Activated naive CD8-positive, alpha-beta T cell (primary cell): ENCODE results near the gene KCNJ6.
"Not testable (repeated sequence)": the region's sequence is repeated elsewhere in the genome, so short reads cannot be mapped to it uniquely, and the experiment has no call there.

Experiments used
- H3K27ac Mint-ChIP-seq: one replicate; pipeline ENCODE4 v1.8.0; 2021; ENCODE audit warnings: mixed read lengths
- H3K27me3 Mint-ChIP-seq: one replicate; pipeline ENCODE4 v1.8.0; 2021; ENCODE audit warnings: mixed read lengths
- H3K36me3 Mint-ChIP-seq: one replicate; pipeline ENCODE4 v1.8.0; 2021; ENCODE audit warnings: mixed read lengths
- H3K4me1 Mint-ChIP-seq: one replicate; pipeline ENCODE4 v1.8.0; 2021; ENCODE audit warnings: low read depth, mixed read lengths
- H3K4me3 Mint-ChIP-seq: one replicate; pipeline ENCODE4 v1.8.0; 2021; ENCODE audit warnings: mild to moderate bottlenecking, mixed read lengths
- H3K9me3 Mint-ChIP-seq: one replicate; pipeline ENCODE4 v1.8.0; 2021; ENCODE audit warnings: low read depth, mixed read lengths

Gene KCNJ6

DNA sequence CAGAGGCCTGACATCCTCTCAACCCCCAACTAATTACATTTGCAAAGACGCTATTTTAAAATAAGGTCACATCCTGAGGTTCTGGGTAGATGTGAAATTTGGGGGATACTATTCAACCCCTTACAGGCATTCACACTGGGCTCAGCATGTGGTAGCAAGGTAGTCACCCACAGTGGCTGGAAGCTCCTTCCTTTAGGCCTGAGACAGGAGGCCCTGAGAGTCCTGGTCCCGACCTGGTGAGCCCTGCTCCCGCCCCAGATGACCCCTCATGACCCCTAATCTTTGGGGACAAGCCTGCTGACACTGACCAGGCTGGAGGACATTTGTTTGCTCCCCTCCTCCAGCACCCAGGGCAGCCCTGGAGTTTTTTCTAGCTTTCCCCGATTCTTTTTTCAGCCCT lies 323.8 kb downstream of the KCNJ6 start:
- Mint-ChIP-seq H3K4me1 (no peaks in the 10 kb centered on the region), H3K9me3 (peaks cover 4% of the 10 kb centered on the region), H3K36me3 (no peaks in the 10 kb centered on the region), H3K4me3 (no peak overlapping the region), H3K27me3 (no peaks in the 10 kb centered on the region), H3K27ac (no peak overlapping the region)

DNA sequence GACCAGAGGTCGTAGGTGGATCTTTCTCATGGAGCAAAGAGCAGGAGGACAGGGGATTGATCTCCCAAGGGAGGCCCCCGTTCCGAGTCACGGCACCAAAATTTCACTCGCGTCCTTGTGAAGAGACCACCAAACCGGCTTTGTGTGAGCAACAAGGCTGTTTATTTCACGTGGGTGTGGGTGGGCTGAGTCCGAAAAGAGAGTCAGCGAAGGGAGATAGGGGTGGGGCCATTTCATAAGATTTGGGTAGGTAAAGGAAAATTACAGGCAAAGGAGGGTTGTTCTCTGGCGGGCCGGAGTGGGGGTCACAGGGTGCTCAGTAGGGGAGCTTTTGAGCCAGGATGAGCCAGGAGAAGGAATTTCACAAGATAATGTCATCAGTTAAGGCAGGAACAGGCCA lies 324.3 kb downstream of the KCNJ6 start:
- not testable (repeated sequence) for H3K4me1 Mint-ChIP-seq, H3K27ac Mint-ChIP-seq, H3K27me3 Mint-ChIP-seq, H3K4me3 Mint-ChIP-seq, H3K36me3 Mint-ChIP-seq, H3K9me3 Mint-ChIP-seq

DNA sequence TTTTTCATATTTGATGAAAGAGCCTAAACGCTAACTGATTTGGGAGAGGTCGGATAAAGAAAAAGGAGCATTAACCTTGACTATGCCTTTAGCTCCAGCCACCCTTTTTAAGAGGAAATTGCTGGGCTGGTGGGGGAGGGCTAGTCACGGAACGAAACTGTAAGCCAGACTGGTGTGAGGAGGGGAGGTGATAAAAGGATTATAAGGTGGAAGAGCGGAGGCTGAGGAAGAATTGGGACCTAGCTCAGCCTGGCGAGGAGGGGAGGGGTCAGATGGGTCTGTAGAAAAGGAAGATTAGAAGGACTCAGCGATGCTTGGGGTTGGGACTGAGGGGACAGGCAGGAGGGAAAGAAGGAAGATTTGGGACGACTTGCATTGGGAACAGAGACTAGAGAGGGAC lies 325.4 kb downstream of the KCNJ6 start:
- not testable (repeated sequence) for H3K27ac Mint-ChIP-seq, H3K9me3 Mint-ChIP-seq, H3K36me3 Mint-ChIP-seq, H3K27me3 Mint-ChIP-seq, H3K4me3 Mint-ChIP-seq, H3K4me1 Mint-ChIP-seq

DNA sequence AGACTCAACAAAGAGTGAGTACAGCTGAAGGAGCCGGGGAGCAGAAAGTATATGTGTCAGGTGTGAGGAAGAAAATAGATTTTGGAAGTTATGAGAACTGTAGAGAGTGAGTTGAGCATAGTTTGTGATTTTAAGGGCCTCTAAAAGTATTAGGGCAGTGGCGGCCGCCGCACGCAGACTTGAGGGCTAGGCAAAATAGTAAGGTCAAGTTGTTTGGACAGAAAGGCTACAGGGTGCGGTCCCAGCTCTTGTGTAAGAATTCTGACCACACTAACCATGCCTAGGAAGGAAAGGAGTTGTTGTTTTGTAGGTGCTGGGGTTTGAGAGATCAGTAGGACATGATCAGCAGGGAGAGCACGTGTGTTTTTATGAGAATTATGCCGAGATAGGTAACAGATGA lies 327.6 kb downstream of the KCNJ6 start:
- not testable (repeated sequence) for H3K4me3 Mint-ChIP-seq, H3K27ac Mint-ChIP-seq, H3K9me3 Mint-ChIP-seq, H3K36me3 Mint-ChIP-seq, H3K27me3 Mint-ChIP-seq, H3K4me1 Mint-ChIP-seq

DNA sequence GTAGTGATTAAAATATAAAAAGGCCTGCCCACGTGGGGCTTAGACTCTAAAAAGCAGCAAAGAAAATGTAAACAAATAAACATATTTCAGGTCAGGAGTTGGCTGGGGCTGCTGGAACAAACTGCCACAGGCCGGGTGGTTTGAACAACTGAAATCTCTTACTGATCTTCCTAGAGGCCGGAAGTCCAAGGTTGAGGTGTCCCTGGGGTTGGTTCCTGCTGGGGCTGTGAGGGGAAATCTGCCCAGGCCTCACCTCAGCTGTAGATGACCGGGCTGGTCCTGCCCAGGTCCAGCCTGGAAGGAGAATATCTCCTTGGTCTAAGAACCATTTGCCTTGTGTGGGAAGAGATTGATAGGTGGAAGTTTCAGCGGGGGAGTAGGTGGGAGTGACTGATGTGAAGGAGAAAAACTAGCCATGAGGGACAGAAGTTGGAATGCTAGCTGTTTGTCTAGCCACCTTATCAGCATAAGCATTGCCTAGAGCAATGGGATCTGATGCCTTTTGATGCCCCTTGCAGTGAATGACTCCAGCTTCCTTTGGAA lies 328.6 kb downstream of the KCNJ6 start:
- H3K36me3 Mint-ChIP-seq: no peaks in the 10 kb centered on the region
- H3K4me1 Mint-ChIP-seq: no peaks in the 10 kb centered on the region
- H3K4me3 Mint-ChIP-seq: no peak overlapping the region
- no peak overlapping the region for H3K27ac Mint-ChIP-seq
- H3K9me3 Mint-ChIP-seq: no peaks in the 10 kb centered on the region
- no peaks in the 10 kb centered on the region for H3K27me3 Mint-ChIP-seq

DNA sequence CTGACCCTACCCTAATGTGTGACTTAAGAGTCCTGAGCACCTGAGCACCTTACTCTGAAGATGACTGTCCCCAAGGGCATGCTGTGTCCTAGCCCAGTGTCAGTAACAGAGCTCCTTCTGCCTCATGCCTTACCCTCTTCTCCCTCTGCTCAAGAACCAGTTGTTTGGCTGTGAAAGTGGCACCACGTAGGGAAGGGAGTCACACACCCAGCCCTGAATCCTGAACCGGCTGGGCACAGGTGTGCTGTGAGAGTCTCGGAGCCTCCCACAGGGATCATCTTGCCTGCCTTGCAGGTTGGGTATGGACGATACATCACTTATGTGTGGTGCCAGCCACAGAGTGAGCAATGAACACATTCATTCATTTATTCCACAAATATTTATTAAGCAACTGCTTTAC lies 329.1 kb downstream of the KCNJ6 start:
- no peaks in the 10 kb centered on the region for H3K36me3 Mint-ChIP-seq
- no peaks in the 10 kb centered on the region for H3K4me1 Mint-ChIP-seq
- no peaks in the 10 kb centered on the region for H3K9me3 Mint-ChIP-seq
- no peak overlapping the region for H3K27ac Mint-ChIP-seq
- no peak overlapping the region for H3K4me3 Mint-ChIP-seq
- H3K27me3 Mint-ChIP-seq: peaks cover 3% of the 10 kb centered on the region

DNA sequence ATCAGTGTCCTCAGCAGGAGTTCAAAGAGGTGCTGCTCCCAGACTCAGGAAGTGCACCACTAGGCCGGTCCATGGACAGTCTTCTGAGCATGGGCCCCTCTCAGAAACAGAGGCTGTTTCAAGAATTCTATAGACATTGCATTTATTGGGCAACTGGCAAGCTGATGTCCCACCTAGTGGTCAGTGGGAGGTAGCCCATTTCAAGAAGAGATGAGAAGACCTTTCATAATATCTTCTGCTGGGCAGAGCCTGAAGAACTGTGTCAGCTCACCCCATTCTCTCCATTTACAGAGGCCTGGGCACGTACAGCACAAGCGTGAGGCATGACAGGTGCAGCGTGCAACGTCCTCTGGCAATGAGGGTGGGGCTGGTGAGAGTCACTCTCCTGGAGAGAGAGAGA lies 333.7 kb downstream of the KCNJ6 start:
- peaks cover 10% of the 10 kb centered on the region for H3K9me3 Mint-ChIP-seq
- no peaks in the 10 kb centered on the region for H3K4me1 Mint-ChIP-seq
- H3K27me3 Mint-ChIP-seq: peaks cover 5% of the 10 kb centered on the region
- H3K27ac Mint-ChIP-seq: no peak overlapping the region
- peaks cover 12% of the 10 kb centered on the region for H3K36me3 Mint-ChIP-seq
- H3K4me3 Mint-ChIP-seq: no peak overlapping the region

DNA sequence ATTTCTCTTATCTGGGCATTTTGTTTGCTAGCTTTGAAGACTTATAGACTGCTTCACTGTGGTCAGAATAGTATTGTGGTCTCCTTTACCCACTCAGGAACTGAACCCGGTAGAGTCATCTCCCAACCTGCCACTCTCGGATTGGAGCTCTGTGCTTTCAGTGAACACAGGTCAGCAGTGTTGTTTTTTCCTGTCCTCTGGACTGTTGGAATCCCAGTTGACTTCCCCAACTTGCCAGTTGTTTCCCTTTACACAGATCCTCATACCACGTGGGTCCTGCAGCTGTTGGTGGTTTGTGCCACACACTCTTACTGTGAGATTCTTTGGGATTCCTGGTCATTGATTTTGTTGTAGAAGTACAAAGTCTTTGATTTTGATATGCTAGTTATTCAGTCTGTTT lies 335.6 kb downstream of the KCNJ6 start:
- H3K4me3 Mint-ChIP-seq: no peak overlapping the region
- H3K27ac Mint-ChIP-seq: no peak overlapping the region
- no peaks in the 10 kb centered on the region for H3K4me1 Mint-ChIP-seq
- peaks cover 10% of the 10 kb centered on the region for H3K9me3 Mint-ChIP-seq
- H3K36me3 Mint-ChIP-seq: peaks cover 12% of the 10 kb centered on the region
- peaks cover 5% of the 10 kb centered on the region for H3K27me3 Mint-ChIP-seq

DNA sequence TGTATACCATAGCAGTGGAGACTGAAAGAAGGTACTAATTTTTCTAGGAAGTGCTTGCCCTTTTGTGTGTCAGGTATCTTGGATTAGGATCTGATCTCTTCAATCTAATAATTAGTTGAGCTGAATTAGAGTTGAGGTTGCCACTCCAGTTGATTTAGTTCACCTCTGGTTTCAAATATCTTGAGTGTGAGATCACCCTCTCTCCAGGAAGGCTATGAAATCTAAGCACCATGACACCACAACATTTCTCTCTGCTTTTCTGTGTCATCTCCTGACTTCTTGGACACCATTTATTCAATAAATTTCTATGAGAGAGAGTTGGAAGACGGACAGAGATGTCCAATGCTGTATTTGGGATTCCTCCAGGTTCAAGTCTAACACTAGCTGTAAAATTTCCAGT lies 336.9 kb downstream of the KCNJ6 start:
- H3K27ac Mint-ChIP-seq: no peak overlapping the region
- no peak overlapping the region for H3K4me3 Mint-ChIP-seq
- no peaks in the 10 kb centered on the region for H3K4me1 Mint-ChIP-seq
- peaks cover 5% of the 10 kb centered on the region for H3K27me3 Mint-ChIP-seq
- H3K9me3 Mint-ChIP-seq: peaks cover 10% of the 10 kb centered on the region
- peaks cover 12% of the 10 kb centered on the region for H3K36me3 Mint-ChIP-seq

DNA sequence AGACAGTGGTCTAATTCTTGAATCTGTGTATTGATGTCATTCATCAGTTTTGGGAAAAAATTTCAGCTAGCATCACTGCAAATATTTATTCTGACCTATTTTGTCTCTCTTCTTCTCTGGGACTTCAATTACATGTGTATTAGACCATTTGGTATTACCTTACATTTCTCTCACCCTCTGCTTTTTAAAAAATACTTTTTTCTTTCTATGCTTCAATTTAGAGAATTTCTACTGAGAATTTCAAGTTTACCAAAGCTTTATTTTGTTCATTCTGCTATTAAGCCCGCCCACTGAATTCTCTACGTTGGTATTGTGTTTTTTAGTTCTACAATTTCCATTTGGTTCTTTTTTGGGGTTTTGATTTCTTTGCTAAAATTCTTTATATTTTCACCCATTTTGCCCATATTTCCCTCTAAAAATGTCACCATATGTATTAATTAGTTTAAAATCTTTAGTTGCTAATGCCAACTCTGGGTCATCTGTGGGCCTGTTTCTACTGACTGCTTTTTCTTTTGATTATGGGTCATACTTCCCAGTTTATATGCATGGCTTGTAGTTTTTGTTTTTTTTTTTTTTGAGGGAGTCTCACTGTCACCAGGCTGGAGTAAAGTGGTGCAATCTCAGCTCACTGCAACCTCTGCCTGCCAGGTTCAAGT lies 337.7 kb downstream of the KCNJ6 start:
- peaks cover 5% of the 10 kb centered on the region for H3K27me3 Mint-ChIP-seq
- no peak overlapping the region for H3K4me3 Mint-ChIP-seq
- H3K9me3 Mint-ChIP-seq: peaks cover 10% of the 10 kb centered on the region
- no peaks in the 10 kb centered on the region for H3K4me1 Mint-ChIP-seq
- H3K27ac Mint-ChIP-seq: no peak overlapping the region
- H3K36me3 Mint-ChIP-seq: peaks cover 12% of the 10 kb centered on the region

DNA sequence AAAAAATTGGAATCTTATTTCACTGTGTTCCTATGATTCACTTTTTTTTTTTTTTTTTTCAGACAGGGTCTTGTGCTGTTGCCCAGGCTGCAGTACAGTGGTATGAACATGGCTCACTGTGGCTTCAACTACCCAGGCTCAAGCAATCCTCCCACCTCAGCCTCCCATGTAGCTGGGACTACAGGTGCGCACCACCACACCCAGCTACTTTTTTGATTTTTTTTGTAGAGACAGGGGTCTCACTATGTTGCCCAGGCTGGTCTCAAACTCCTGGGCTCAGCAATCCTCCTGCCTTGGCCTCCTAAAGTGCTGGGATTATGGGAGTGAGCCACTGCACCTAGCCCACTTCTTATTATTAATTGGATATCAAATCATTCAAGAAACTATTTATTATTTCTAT lies 339.3 kb downstream of the KCNJ6 start:
- H3K36me3 Mint-ChIP-seq: peaks cover 12% of the 10 kb centered on the region
- H3K4me3 Mint-ChIP-seq, H3K9me3 Mint-ChIP-seq, H3K27me3 Mint-ChIP-seq, H3K27ac Mint-ChIP-seq, H3K4me1 Mint-ChIP-seq: not testable (repeated sequence)

DNA sequence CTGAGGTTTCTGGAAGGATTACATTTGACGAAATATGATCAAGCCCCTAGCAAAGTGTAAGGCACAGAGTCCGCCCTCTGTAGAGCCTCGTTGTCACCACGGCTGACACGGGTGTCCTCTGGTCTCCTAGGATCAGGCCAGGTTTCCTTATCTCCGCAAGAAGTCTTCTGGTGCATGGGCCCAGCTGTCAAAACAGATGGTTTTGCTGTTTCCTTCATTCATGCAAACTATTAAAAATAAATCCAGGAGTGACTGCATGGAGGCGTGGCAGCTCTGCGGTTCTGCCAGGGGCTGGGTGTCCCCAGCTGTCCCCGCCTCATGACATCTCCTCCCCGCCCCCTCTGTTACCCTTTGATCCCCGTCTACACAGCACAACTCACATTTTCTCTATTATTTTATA lies 340.7 kb downstream of the KCNJ6 start:
- Mint-ChIP-seq H3K27me3 (peaks cover 3% of the 10 kb centered on the region), H3K36me3 (peaks cover 12% of the 10 kb centered on the region), H3K4me3 (no peak overlapping the region), H3K4me1 (no peaks in the 10 kb centered on the region), H3K27ac (no peak overlapping the region), H3K9me3 (peaks cover 10% of the 10 kb centered on the region)

DNA sequence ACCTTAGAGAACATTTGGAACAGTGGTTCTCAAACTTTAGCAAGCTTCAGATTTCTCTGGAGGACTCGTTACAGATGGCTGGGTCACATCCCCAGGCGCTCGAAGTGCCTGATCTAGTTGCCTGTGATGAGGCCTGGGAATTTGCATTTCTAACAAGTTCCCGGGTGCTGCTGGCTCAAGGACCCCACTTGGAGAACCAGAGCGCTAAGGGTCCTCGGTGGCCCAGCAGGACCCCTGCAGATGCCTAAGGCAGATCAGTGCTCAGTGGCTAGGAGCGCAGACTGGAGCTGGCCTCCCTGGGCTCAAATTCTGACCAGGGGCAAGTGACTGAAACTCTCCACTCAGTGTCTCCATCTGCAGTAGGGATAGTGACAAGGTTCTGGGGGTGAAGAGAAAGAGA lies 341.5 kb downstream of the KCNJ6 start:
- no peak overlapping the region for H3K27ac Mint-ChIP-seq
- H3K27me3 Mint-ChIP-seq: peaks cover 3% of the 10 kb centered on the region
- H3K4me1 Mint-ChIP-seq: no peaks in the 10 kb centered on the region
- peaks cover 10% of the 10 kb centered on the region for H3K9me3 Mint-ChIP-seq
- peaks cover 9% of the 10 kb centered on the region for H3K36me3 Mint-ChIP-seq
- H3K4me3 Mint-ChIP-seq: no peak overlapping the region

DNA sequence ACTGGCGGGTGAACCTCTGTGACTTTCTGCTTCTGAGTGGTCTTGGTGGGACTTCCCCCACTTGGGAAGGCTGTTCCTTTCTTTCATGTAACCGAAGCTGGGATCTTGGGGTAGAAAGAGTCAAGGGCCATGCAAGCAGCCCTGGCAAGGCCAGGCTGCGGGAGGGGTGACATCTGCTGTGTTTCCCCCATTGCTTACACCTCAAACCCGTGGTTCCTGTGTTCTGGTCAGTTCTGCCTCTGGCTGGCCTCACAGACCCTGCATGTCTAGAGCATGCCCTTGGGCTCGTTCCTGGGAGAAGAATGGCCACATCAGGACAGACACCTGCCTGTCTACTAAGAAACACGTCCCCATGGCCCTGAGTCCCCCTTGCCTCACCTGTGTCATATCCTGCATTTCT lies 341.9 kb downstream of the KCNJ6 start:
- H3K4me1 Mint-ChIP-seq: no peaks in the 10 kb centered on the region
- no peak overlapping the region for H3K27ac Mint-ChIP-seq
- H3K36me3 Mint-ChIP-seq: peaks cover 5% of the 10 kb centered on the region
- no peak overlapping the region for H3K4me3 Mint-ChIP-seq
- H3K9me3 Mint-ChIP-seq: peaks cover 10% of the 10 kb centered on the region
- peaks cover 3% of the 10 kb centered on the region for H3K27me3 Mint-ChIP-seq

DNA sequence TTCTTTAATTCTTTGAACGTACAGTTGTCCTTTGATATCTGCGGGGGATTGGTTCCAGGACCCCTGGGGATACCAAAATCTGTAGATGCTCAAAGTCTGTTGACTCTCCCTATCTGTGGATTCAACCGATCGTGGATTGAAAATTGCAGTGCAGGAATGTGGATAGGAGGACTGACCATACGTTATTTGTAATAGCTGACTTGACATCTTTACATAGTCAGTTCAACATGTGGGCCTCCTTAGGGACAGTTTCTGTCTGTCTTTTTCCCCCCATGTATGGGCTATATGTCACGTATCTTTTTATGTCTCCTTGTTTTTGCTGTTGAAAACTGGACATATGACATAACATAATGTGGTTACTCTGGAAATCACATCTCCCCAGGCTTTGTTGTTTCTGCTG lies 344.8 kb downstream of the KCNJ6 start:
- no peak overlapping the region for H3K27ac Mint-ChIP-seq
- no peak overlapping the region for H3K4me3 Mint-ChIP-seq
- no peaks in the 10 kb centered on the region for H3K9me3 Mint-ChIP-seq
- H3K27me3 Mint-ChIP-seq: peaks cover 3% of the 10 kb centered on the region
- H3K4me1 Mint-ChIP-seq: no peaks in the 10 kb centered on the region
- no peaks in the 10 kb centered on the region for H3K36me3 Mint-ChIP-seq

DNA sequence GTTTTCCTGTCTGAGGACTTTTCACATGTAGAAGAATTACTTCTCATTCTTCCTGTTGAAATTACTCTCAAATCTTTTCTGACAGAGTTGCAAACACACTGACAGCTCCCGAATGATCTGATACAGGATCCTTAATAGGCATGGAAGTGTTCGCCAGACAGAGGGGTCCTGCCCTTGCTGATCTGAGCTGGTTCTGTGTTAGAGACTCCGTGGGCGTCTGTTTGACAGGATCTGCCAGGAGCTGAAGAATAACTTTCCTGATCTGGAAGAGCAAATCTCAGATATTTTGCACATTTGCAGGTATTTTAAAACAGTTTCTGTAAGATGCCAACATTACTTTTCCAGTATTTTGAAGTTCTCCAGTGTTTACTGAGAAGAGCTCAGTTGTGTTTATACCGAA lies 347.3 kb downstream of the KCNJ6 start:
- peaks cover 19% of the 10 kb centered on the region for H3K4me1 Mint-ChIP-seq
- no peak overlapping the region for H3K27ac Mint-ChIP-seq
- no peak overlapping the region for H3K4me3 Mint-ChIP-seq
- no peaks in the 10 kb centered on the region for H3K9me3 Mint-ChIP-seq
- H3K27me3 Mint-ChIP-seq: peaks cover 3% of the 10 kb centered on the region
- no peaks in the 10 kb centered on the region for H3K36me3 Mint-ChIP-seq
